ENCODE measurements around the gene SLC25A33. TPM values are rescaled to one million over a fixed set of nuclear protein-coding genes. Genes with fewer than 3 reads are reported as not detected.
A peak's percentile ranks its signal among the peaks of the same experiment; 100 is the strongest.

Gene SLC25A33
- total RNA-seq, 1 donor from 2014 or later = 7.7 TPM

GRCh38 chr1:9544926-9545325 lies 5.7 kb downstream of the SLC25A33 start:
- Mint-ChIP-seq H3K4me1 (ENCODE audit: low read depth) (peaks cover 8% of the 10 kb centered on the region), H3K4me3 (ENCODE audit: low read depth) (no peak overlapping the region), H3K9me3 (ENCODE audit: low read depth) (no peaks in the 10 kb centered on the region), H3K27ac (peak overlapping the region; percentile 78), H3K36me3 (ENCODE audit: insufficient read depth) (peaks cover 3% of the 10 kb centered on the region), H3K27me3 (no peaks in the 10 kb centered on the region)
- TF ChIP-seq CTCF (IDR thresholded peaks at IDR 0.05; ENCODE audit: unreplicated experiment) = no peak
- DNase-seq (ENCODE audit: low spot score, unreplicated experiment) = no peak

DNA sequence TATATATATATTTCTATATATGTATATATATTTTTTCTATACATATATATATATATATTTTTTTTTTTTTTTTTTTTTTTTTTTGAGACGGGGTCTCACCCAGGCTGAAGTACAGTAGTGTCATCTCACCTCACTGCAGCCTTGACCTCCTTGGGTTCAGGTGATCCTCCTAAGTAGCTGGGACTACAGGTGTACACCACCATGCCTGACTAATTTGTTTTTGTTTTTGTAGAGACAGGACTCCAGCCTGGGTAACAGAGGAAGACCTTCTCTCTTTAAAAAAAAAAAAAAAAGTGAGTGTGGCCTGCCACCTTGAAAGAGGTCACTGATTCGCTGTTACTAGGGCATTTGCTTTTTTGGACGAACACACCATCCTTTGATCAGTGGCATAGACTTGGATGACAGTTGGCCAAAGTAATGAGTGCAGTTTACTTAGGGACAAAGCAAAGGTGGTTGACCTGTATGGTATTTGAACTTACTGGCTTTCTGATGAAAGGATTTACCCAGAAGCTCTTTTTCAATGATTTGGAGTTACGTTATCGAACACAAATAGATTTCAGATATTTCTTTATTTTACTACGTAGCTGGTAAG lies 10.8 kb downstream of the SLC25A33 start:
- no peak for TF ChIP-seq CTCF (IDR thresholded peaks at IDR 0.05; ENCODE audit: unreplicated experiment)
- H3K27me3 Mint-ChIP-seq = no peaks in the 10 kb centered on the region
- no peak for DNase-seq (ENCODE audit: low spot score, unreplicated experiment)
- H3K9me3 Mint-ChIP-seq (ENCODE audit: low read depth) = no peaks in the 10 kb centered on the region
- H3K27ac Mint-ChIP-seq = no peak overlapping the region
- peaks cover 2% of the 10 kb centered on the region for H3K36me3 Mint-ChIP-seq (ENCODE audit: insufficient read depth)
- no peak overlapping the region for H3K4me3 Mint-ChIP-seq (ENCODE audit: low read depth)
- H3K4me1 Mint-ChIP-seq (ENCODE audit: low read depth) = peaks cover 18% of the 10 kb centered on the region

DNA sequence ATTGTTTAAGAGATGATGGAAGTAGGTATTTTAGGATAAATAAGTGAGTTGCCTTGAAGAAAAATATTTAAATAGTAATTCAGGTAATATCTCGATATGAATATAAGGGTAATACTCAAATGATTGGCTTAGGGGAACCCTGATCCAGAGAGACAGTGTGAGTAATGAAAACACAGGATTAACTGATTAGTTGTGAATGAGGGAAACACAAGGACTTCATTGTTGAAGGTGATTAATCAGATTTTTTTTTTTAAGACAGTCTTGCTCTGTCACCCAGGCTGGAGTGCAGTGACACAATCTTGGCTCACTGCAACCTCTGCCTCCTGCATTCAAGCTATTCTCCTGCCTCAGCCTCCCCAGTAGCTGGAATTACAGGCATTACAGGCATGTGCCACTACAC lies 12.7 kb downstream of the SLC25A33 start:
- DNase-seq (ENCODE audit: low spot score, unreplicated experiment) = no peak
- Mint-ChIP-seq H3K4me3 (ENCODE audit: low read depth) (no peak overlapping the region), H3K9me3 (ENCODE audit: low read depth) (no peaks in the 10 kb centered on the region), H3K4me1 (ENCODE audit: low read depth) (peaks cover 18% of the 10 kb centered on the region), H3K27ac (peak overlapping the region; percentile 18), H3K27me3 (no peaks in the 10 kb centered on the region), H3K36me3 (ENCODE audit: insufficient read depth) (peaks cover 9% of the 10 kb centered on the region)
- no peak for TF ChIP-seq CTCF (IDR thresholded peaks at IDR 0.05; ENCODE audit: unreplicated experiment)

DNA sequence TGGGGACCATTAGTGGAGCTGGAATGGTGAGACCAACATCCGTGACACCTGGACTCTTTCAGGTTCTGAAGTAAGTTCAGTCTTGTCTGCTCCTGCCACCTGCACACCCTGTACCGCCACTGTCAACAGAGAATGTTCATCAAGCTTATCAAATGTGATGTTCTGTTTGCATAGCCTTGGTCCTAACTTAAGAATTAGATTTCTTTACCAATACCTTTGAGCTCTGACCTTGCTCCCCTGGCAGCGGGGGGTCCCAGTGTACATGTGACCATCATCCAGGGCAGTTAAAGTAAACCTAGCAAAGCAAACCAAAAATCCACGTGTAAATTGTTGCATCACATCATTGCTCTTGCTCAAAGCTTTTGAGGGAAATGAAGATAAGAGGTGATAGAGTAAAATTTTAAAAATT lies 14.5 kb downstream of the SLC25A33 start:
- DNase-seq (ENCODE audit: low spot score, unreplicated experiment) = no peak
- peaks cover 18% of the 10 kb centered on the region for H3K4me1 Mint-ChIP-seq (ENCODE audit: low read depth)
- TF ChIP-seq CTCF (IDR thresholded peaks at IDR 0.05; ENCODE audit: unreplicated experiment) = no peak
- H3K27ac Mint-ChIP-seq = no peak overlapping the region
- no peaks in the 10 kb centered on the region for H3K9me3 Mint-ChIP-seq (ENCODE audit: low read depth)
- peaks cover 9% of the 10 kb centered on the region for H3K36me3 Mint-ChIP-seq (ENCODE audit: insufficient read depth)
- no peak overlapping the region for H3K4me3 Mint-ChIP-seq (ENCODE audit: low read depth)
- no peaks in the 10 kb centered on the region for H3K27me3 Mint-ChIP-seq

- Mint-ChIP-seq H3K4me3 (ENCODE audit: low read depth) (no peak overlapping the region), H3K27me3 (no peaks in the 10 kb centered on the region), H3K9me3 (ENCODE audit: low read depth) (no peaks in the 10 kb centered on the region), H3K4me1 (ENCODE audit: low read depth) (peaks cover 18% of the 10 kb centered on the region), H3K36me3 (ENCODE audit: insufficient read depth) (peaks cover 9% of the 10 kb centered on the region), H3K27ac (peak overlapping the region; percentile 73)
- TF ChIP-seq CTCF (IDR thresholded peaks at IDR 0.05; ENCODE audit: unreplicated experiment) = no peak
- no peak for DNase-seq (ENCODE audit: low spot score, unreplicated experiment)
Observed at GRCh38 chr1:9555942-9556341, 16.7 kb downstream of the SLC25A33 start.
